Trophoblast cell (in vitro differentiated cells and primary cell): Measurements from ENCODE around the gene BCAS4.
"Not testable (repeated sequence)": the region's sequence is repeated elsewhere in the genome, so short reads cannot be mapped to it uniquely, and the experiment has no call there.

Experiments
- DNase-seq, 2 donors: peaks; one replicate each; pipeline ENCODE4 v3.0.0-alpha.2; 2016
- H2AFZ ChIP-seq: 2 replicates; pipeline ENCODE4 v1.6.1; 2013; ENCODE audit warnings: low read length, moderate library complexity, mild to moderate bottlenecking; ENCODE audit not compliant: insufficient read depth, poor library complexity
- H2AK5ac ChIP-seq: 2 replicates; pipeline ENCODE4 v1.6.1; 2013; ENCODE audit warnings: mild to moderate bottlenecking, low read length
- H2BK120ac ChIP-seq: 2 replicates; pipeline ENCODE4 v1.6.1; 2013; ENCODE audit warnings: low read length, mild to moderate bottlenecking, moderate library complexity; ENCODE audit not compliant: insufficient read depth, poor library complexity
- H2BK12ac ChIP-seq: 2 replicates; pipeline ENCODE4 v1.6.1; 2013; ENCODE audit warnings: mild to moderate bottlenecking, low read length, moderate library complexity
- H2BK5ac ChIP-seq: 2 replicates; pipeline ENCODE4 v1.6.1; 2013; ENCODE audit warnings: low read length, low read depth, moderate library complexity, mild to moderate bottlenecking; ENCODE audit not compliant: poor library complexity
- H3K14ac ChIP-seq: 2 replicates; pipeline ENCODE4 v1.6.1; 2013; ENCODE audit warnings: mild to moderate bottlenecking, low read length
- H3K18ac ChIP-seq: 2 replicates; pipeline ENCODE4 v1.6.1; 2013; ENCODE audit warnings: mild to moderate bottlenecking, low read length
- H3K23ac ChIP-seq: 2 replicates; pipeline ENCODE4 v1.6.1; 2013; ENCODE audit warnings: low read length
- H3K27ac ChIP-seq: 2 replicates; pipeline ENCODE4 v1.5.1; 2013; ENCODE audit warnings: low read depth, mild to moderate bottlenecking, inconsistent platforms, low read length, moderate library complexity
- H3K27me3 ChIP-seq: 2 replicates; pipeline ENCODE4 v1.6.1; 2013; ENCODE audit warnings: inconsistent platforms, mild to moderate bottlenecking, low read length, moderate library complexity; ENCODE audit not compliant: insufficient read depth
- H3K36me3 ChIP-seq, 2 experiments: 1 replicate in 1 of 2; 2 replicates in 1 of 2; pipeline ENCODE4 v1.6.1; 2013; ENCODE audit warnings: low read length in 2 of 2, mild to moderate bottlenecking in 2 of 2, moderate library complexity in 1 of 2; ENCODE audit not compliant: insufficient read depth in 2 of 2, control insufficient read depth in 1 of 2
- H3K4ac ChIP-seq: 2 replicates; pipeline ENCODE4 v1.6.1; 2013; ENCODE audit warnings: low read depth, mild to moderate bottlenecking, low read length, moderate library complexity
- H3K4me1 ChIP-seq, 2 experiments: 1 replicate in 1 of 2; 2 replicates in 1 of 2; pipeline ENCODE4 v1.6.1; 2013; ENCODE audit warnings: low read length in 2 of 2, mild to moderate bottlenecking in 2 of 2, moderate library complexity in 1 of 2; ENCODE audit not compliant: insufficient read depth in 2 of 2, control insufficient read depth in 1 of 2
- H3K4me2 ChIP-seq: 2 replicates; pipeline ENCODE4 v1.6.1; 2013; ENCODE audit warnings: inconsistent platforms, mild to moderate bottlenecking, low read length, moderate library complexity
- H3K4me3 ChIP-seq: 2 replicates; pipeline ENCODE4 v1.5.1; 2013; ENCODE audit warnings: mild to moderate bottlenecking, low read depth, low read length, inconsistent platforms
- H3K79me1 ChIP-seq: one replicate; pipeline ENCODE4 v1.6.1; 2013; ENCODE audit warnings: low read length
- H3K79me2 ChIP-seq: 2 replicates; pipeline ENCODE4 v1.6.1; 2013; ENCODE audit warnings: low read length, mild to moderate bottlenecking; ENCODE audit not compliant: control insufficient read depth, insufficient read depth, poor library complexity
- H3K9ac ChIP-seq: 2 replicates; pipeline ENCODE4 v1.6.1; 2013; ENCODE audit warnings: mild to moderate bottlenecking, low read length
- H3K9me3 ChIP-seq: 2 replicates; pipeline ENCODE4 v1.6.1; 2013; ENCODE audit warnings: low read depth, mild to moderate bottlenecking, control low read depth, inconsistent platforms, low read length; ENCODE audit not compliant: insufficient read depth
- H4K12ac ChIP-seq: 2 replicates; pipeline ENCODE4 v1.6.1; 2013; ENCODE audit warnings: low read depth, mild to moderate bottlenecking, low read length, moderate library complexity
- H4K8ac ChIP-seq: 2 replicates; pipeline ENCODE4 v1.6.1; 2013; ENCODE audit warnings: low read depth, mild to moderate bottlenecking, low read length, moderate library complexity
- H4K91ac ChIP-seq: one replicate; pipeline ENCODE4 v1.6.1; 2013; ENCODE audit warnings: low read depth, mild to moderate bottlenecking, low read length, moderate library complexity
- WGBS: extraction: QIAGEN DNeasy Blood & Tissue Kit; methylation state at CpG from one replicate; pipeline ENCODE4 v1.1.7; 2013; ENCODE audit warnings: missing lambda C conversion rate; ENCODE audit not compliant: insufficient read length, insufficient coverage; ENCODE audit errors: extremely low coverage; 5-methylcytosine and 5-hydroxymethylcytosine counted together

BCAS4 gene

DNA sequence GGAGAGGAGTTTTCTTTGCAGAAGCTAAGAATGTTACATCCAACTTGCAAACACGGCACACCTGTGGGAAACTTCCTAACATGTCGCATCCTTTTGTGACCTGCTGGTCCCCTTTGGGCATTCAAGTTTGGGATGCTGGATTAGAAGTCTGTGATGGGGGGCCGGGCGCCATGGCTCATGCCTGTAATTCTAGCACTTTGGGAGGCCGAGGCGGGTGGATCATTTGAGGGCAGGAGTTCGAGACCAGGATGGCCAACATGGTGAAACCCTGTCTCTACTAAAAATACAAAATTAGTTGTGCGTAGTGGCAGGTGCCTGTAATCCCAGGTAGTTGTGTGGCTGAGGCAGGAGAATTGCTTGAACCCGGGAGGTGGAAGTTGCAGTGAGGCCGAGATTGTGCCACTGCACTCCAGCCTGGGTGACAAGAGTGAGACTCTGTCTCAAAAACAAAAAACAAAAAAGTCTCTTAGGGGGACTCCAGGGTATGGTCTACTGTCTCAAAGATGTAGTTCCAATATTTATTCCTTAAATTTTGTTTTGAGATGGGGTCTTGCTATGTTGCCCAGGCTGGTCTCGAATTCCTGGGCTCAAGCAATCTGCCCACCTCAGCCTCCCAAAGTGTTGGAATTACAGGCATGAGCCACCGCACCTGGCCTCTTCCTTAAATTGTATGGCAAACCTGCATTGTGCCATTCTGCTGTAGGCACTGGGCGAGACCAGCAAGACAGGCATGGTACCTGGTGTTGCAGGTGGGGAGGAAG, 6.3 kb downstream of the BCAS4 start:
- H2BK5ac ChIP-seq, H3K79me1 ChIP-seq, H3K79me2 ChIP-seq, H2AK5ac ChIP-seq, H2AFZ ChIP-seq, H3K23ac ChIP-seq, H3K9ac ChIP-seq, H3K4me2 ChIP-seq, H3K14ac ChIP-seq, H2BK12ac ChIP-seq, H4K8ac ChIP-seq, H2BK120ac ChIP-seq, H3K36me3 ChIP-seq, H4K12ac ChIP-seq, H3K27me3 ChIP-seq, H3K18ac ChIP-seq, H4K91ac ChIP-seq, H3K9me3 ChIP-seq, H3K4me1 ChIP-seq, H3K4me3 ChIP-seq, DNase-seq, H3K4ac ChIP-seq, H3K27ac ChIP-seq: not testable (repeated sequence)
- no CpG with 5 or more reads among the region's 13 CpGs for WGBS

DNA sequence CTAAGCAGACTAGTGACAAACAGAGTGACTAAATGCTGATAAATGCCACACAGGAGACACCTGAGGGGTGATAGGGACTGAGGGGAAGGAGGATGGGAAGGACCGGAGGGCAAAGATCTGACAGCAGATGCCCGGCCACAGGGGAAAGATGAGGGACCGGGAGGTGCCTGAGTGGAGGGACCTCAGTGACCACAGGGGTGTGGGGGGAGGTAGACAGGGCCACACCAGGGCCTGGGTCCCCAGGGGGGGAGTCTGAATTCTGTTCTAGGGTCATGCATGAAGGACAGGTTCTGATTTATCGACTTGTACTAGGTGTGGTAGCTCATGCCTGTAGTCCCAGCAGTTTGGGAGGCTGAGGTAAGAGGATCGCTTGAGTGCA, 6.9 kb downstream of the BCAS4 start:
- no peak overlapping the region for H3K14ac ChIP-seq
- H3K9me3 ChIP-seq = no peaks in the 10 kb centered on the region
- no peak overlapping the region for H2AFZ ChIP-seq
- WGBS = no CpG with 5 or more reads among the region's 5 CpGs
- H2BK5ac ChIP-seq = no peak overlapping the region
- no peaks in the 10 kb centered on the region for H3K36me3 ChIP-seq
- no peaks in the 10 kb centered on the region for H3K79me2 ChIP-seq
- no peak overlapping the region for H3K23ac ChIP-seq
- no peak overlapping the region for H2AK5ac ChIP-seq
- H4K12ac ChIP-seq = no peak overlapping the region
- H3K27ac ChIP-seq = no peak overlapping the region
- no peak for DNase-seq
- H3K4me2 ChIP-seq = no peak overlapping the region
- no peak overlapping the region for H2BK12ac ChIP-seq
- H3K4ac ChIP-seq = no peak overlapping the region
- H2BK120ac ChIP-seq = no peak overlapping the region
- H3K4me3 ChIP-seq = no peak overlapping the region
- H3K4me1 ChIP-seq = no peaks in the 10 kb centered on the region
- H3K27me3 ChIP-seq = no peaks in the 10 kb centered on the region
- H4K8ac ChIP-seq = no peak overlapping the region
- H3K79me1 ChIP-seq = no peaks in the 10 kb centered on the region
- no peak overlapping the region for H4K91ac ChIP-seq
- no peak overlapping the region for H3K18ac ChIP-seq
- no peak overlapping the region for H3K9ac ChIP-seq

DNA sequence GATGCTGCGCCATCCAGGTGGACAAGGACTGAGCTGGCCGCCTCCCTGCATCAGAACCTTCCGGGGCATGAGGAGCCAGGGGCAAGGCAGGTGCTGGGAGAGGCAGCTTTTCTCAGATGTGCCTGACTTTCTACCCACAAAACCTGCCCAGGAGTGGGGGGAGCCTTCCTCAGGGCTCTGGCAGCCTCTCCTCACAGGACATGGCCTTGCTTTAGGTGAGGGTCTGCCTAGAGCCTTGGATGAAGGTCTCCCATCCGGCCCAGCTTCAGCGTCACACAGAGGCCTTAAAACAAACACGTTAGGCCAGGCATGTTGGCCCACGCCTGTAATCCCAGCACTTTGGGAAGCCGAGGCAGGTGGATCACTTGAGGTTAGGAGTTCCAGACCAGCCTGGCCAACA, 7.4 kb downstream of the BCAS4 start:
- Histone ChIP-seq H2BK120ac (no peak overlapping the region), H3K4me1 (no peaks in the 10 kb centered on the region), H3K18ac (no peak overlapping the region), H4K91ac (no peak overlapping the region), H3K9ac (no peak overlapping the region), H2BK5ac (no peak overlapping the region), H3K27me3 (no peaks in the 10 kb centered on the region), H3K4me3 (no peak overlapping the region), H3K9me3 (no peaks in the 10 kb centered on the region), H2BK12ac (no peak overlapping the region), H4K8ac (no peak overlapping the region), H3K14ac (no peak overlapping the region), H3K27ac (no peak overlapping the region), H3K79me1 (no peaks in the 10 kb centered on the region), H3K23ac (no peak overlapping the region), H3K4ac (no peak overlapping the region), H4K12ac (no peak overlapping the region), H3K36me3 (no peaks in the 10 kb centered on the region), H2AFZ (no peak overlapping the region), H3K4me2 (no peak overlapping the region), H2AK5ac (no peak overlapping the region), H3K79me2 (no peaks in the 10 kb centered on the region)
- no peak for DNase-seq
- WGBS = no CpG with 5 or more reads among the region's 8 CpGs

DNA sequence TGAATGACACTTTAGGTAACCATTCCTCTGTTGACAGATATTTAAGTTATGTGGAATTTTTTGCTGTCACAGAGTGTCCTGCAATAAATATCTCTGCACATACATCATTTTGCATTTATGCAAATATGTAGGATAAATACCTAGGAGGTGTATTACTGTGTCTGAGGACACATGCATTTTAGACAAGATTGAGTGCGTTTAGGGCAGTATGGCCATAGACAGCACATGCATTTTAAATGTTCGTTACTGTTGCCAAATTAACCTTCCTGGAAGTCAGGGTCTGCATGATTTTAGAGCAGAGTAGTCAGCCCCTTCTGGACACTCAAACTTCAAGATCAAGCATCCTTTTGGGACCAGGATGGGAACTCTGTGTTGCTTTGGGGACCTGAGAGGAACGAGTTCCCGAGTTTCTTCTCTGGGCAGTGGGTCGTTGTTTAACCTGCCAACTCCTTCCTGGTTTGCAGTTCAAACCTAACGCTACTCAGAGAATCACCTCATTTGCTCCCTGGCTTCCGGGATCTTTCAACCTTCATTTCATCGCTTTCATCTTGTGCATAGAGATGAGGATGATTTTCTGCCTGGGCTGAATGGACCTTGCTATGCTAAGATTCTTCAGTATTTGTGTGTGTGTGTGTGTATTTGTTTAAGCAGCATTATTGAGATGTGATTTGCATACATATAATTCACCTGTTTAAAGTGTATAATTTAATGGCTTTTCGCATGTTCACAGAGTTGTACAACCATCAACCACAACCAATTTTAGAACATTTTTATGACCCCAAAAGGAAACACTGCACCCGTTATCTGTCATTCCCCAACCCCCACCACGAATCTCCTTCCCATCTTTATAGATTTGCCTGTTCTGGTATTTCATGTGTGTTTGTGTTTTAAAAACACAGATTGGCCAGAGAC, 9.8 kb downstream of the BCAS4 start:
- H3K36me3 ChIP-seq = no peaks in the 10 kb centered on the region
- H4K12ac ChIP-seq = no peak overlapping the region
- no peak overlapping the region for H3K4me3 ChIP-seq
- no peaks in the 10 kb centered on the region for H3K27me3 ChIP-seq
- H4K91ac ChIP-seq = no peak overlapping the region
- H3K79me1 ChIP-seq = no peaks in the 10 kb centered on the region
- H3K14ac ChIP-seq = no peak overlapping the region
- H4K8ac ChIP-seq = no peak overlapping the region
- no peaks in the 10 kb centered on the region for H3K4me1 ChIP-seq
- H3K18ac ChIP-seq = no peak overlapping the region
- no peaks in the 10 kb centered on the region for H3K9me3 ChIP-seq
- no peak overlapping the region for H3K4me2 ChIP-seq
- H3K4ac ChIP-seq = no peak overlapping the region
- no peak overlapping the region for H2BK5ac ChIP-seq
- H2AK5ac ChIP-seq = no peak overlapping the region
- H2BK120ac ChIP-seq = no peak overlapping the region
- no peak overlapping the region for H2AFZ ChIP-seq
- H2BK12ac ChIP-seq = no peak overlapping the region
- H3K79me2 ChIP-seq = no peaks in the 10 kb centered on the region
- WGBS = no CpG with 5 or more reads among the region's 11 CpGs
- peak overlapping the region; percentile 64 for H3K9ac ChIP-seq
- H3K23ac ChIP-seq = no peak overlapping the region
- DNase-seq = peak in 1 of 2 donors; percentile 28
- H3K27ac ChIP-seq = no peak overlapping the region
